Loucy (cell line): Measurements from ENCODE around the gene AGAP3.

Source experiments
- H2AFZ ChIP-seq: fragments of 200-600 bp; sonication (generic); 2 replicates; pipeline ENCODE4 v1.6.0; 2016; ENCODE audit warnings: antibody characterized with exemption, mild to moderate bottlenecking, low read length, moderate library complexity
- H3F3A ChIP-seq: fragments of 200-600 bp; 2 replicates; pipeline ENCODE4 v1.6.0; 2016; ENCODE audit warnings: antibody characterized with exemption, low read depth, mild to moderate bottlenecking
- H3K27me3 ChIP-seq: fragments of 200-600 bp; sonication (generic); 2 replicates; pipeline ENCODE4 v1.6.1; 2014; ENCODE audit warnings: low read length, mild to moderate bottlenecking; ENCODE audit not compliant: insufficient read depth, poor library complexity, severe bottlenecking
- H3K36me3 ChIP-seq: fragments of 200-600 bp; sonication (generic); 2 replicates; pipeline ENCODE4 v1.6.1; 2016; ENCODE audit warnings: low read length; ENCODE audit not compliant: insufficient read depth
- H3K4me1 ChIP-seq: fragments of 200-600 bp; sonication (generic); 2 replicates; pipeline ENCODE4 v1.5.1; 2014; ENCODE audit warnings: low read length, mild to moderate bottlenecking; ENCODE audit not compliant: insufficient read depth, poor library complexity, severe bottlenecking
- H3K4me2 ChIP-seq: fragments of 200-600 bp; sonication (generic); 2 replicates; pipeline ENCODE4 v1.6.0; 2014; ENCODE audit warnings: antibody characterized with exemption, low read length, low read depth, mild to moderate bottlenecking; ENCODE audit not compliant: poor library complexity, severe bottlenecking
- H3K4me3 ChIP-seq: fragments of 200-600 bp; sonication (generic); 2 replicates; pipeline ENCODE4 v1.5.1; 2014; ENCODE audit warnings: low read length, mild to moderate bottlenecking, mixed read lengths; ENCODE audit not compliant: poor library complexity, severe bottlenecking
- H3K79me2 ChIP-seq: fragments of 200-600 bp; sonication (generic); 2 replicates; pipeline ENCODE4 v1.6.1; 2014; ENCODE audit warnings: low read length; ENCODE audit not compliant: insufficient read depth
- H3K9ac ChIP-seq: fragments of 200-600 bp; sonication (generic); 2 replicates; pipeline ENCODE4 v1.6.0; 2014; ENCODE audit warnings: mild to moderate bottlenecking, low read depth, low read length, moderate library complexity; ENCODE audit not compliant: poor library complexity, severe bottlenecking
- H3K9me2 ChIP-seq: fragments of 200-600 bp; sonication (generic); replicated peaks from 2 replicates; pipeline ENCODE4 v1.6.1; 2016; ENCODE audit warnings: low read depth, low read length, mixed read lengths
- H3K9me3 ChIP-seq: fragments of 200-600 bp; sonication (generic); 2 replicates; pipeline ENCODE4 v1.6.1; 2014; ENCODE audit warnings: mild to moderate bottlenecking, antibody characterized with exemption, low read length, low read depth; ENCODE audit not compliant: insufficient read depth
- H4K20me1 ChIP-seq: fragments of 200-600 bp; sonication (generic); 2 replicates; pipeline ENCODE4 v1.6.0; 2014; ENCODE audit warnings: antibody characterized with exemption, low read length, mild to moderate bottlenecking; ENCODE audit not compliant: insufficient read depth, poor library complexity, severe bottlenecking
- CTCF ChIP-seq: fragments of 200-600 bp; sonication (generic); conservative IDR thresholded peaks from 2 replicates; pipeline ENCODE4 v1.5.1; 2014; ENCODE audit warnings: mild to moderate bottlenecking, antibody characterized with exemption, low read length
- EZH2phosphoT487 ChIP-seq: fragments of 200-600 bp; IDR thresholded peaks from 2 replicates; pipeline ENCODE4 v1.6.1; 2018; ENCODE audit warnings: antibody characterized with exemption, mild to moderate bottlenecking, moderate library complexity, borderline replicate concordance

The AGAP3 gene

GRCh38 chr7:151166629-151167196 lies 80.4 kb downstream of the AGAP3 start:
- Histone ChIP-seq H3K79me2 (no peaks in the 10 kb centered on the region), H3K4me2 (no peak overlapping the region), H3K4me1 (no peaks in the 10 kb centered on the region), H4K20me1 (no peaks in the 10 kb centered on the region), H3K4me3 (no peak overlapping the region), H3F3A (no peaks in the 10 kb centered on the region), H3K9ac (no peak overlapping the region), H3K9me3 (no peaks in the 10 kb centered on the region), H3K27me3 (no peaks in the 10 kb centered on the region), H3K9me2 (no peaks in the 10 kb centered on the region), H2AFZ (no peak overlapping the region), H3K36me3 (no peaks in the 10 kb centered on the region)
- TF ChIP-seq EZH2phosphoT487 = no peak
- TF ChIP-seq CTCF = no peak

GRCh38 chr7:151167197-151167961 lies 81.1 kb downstream of the AGAP3 start, which contains the start of gene GBX1:
GBX1 (minus strand) TSS chr7:151167694; CDS start chr7:151167548, 146 bp downstream.
- H3F3A ChIP-seq = no peaks in the 10 kb centered on the region
- no peak within 1 kb of the TSS for H3K9ac ChIP-seq
- no peak within 1 kb of the TSS for H3K4me2 ChIP-seq
- no peak within 1 kb of the TSS for H2AFZ ChIP-seq
- no peaks in the 10 kb centered on the region for H3K79me2 ChIP-seq
- H3K9me2 ChIP-seq = no peaks in the 10 kb centered on the region
- no peaks in the 10 kb centered on the region for H3K9me3 ChIP-seq
- no peaks in the 10 kb centered on the region for H3K36me3 ChIP-seq
- no peak for TF ChIP-seq EZH2phosphoT487
- no peak for TF ChIP-seq CTCF
- no peak within 1 kb of the TSS for H3K4me3 ChIP-seq
- H3K27me3 ChIP-seq = no peaks in the 10 kb centered on the region
- no peaks in the 10 kb centered on the region for H3K4me1 ChIP-seq
- no peaks in the 10 kb centered on the region for H4K20me1 ChIP-seq

- H3K27me3 ChIP-seq = no peaks in the 10 kb centered on the region
- no peak overlapping the region for H3K4me3 ChIP-seq
- H3K4me2 ChIP-seq = no peak overlapping the region
These were observed 81.9 kb downstream of the AGAP3 start for GRCh38 chr7:151168003-151168786.

More at GRCh38 chr7:151168003-151168786, 81.9 kb downstream of the AGAP3 start:
- TF ChIP-seq CTCF (no peak), EZH2phosphoT487 (no peak)
- H3K9ac ChIP-seq = no peak overlapping the region
- H3F3A ChIP-seq = no peaks in the 10 kb centered on the region
- H3K9me3 ChIP-seq = no peaks in the 10 kb centered on the region
- no peaks in the 10 kb centered on the region for H3K4me1 ChIP-seq
- H3K79me2 ChIP-seq = no peaks in the 10 kb centered on the region
- no peak overlapping the region for H2AFZ ChIP-seq
- H4K20me1 ChIP-seq = no peaks in the 10 kb centered on the region
- H3K36me3 ChIP-seq = no peaks in the 10 kb centered on the region
- no peaks in the 10 kb centered on the region for H3K9me2 ChIP-seq
